HEK293 (cell line): ENCODE data around the gene SLC6A17.

Source experiments
- CTCF ChIA-PET: fragments of 350-600 bp; formaldehyde crosslinking; extraction: SDS; loops from one replicate; lab custom pipeline; 2021; ENCODE audit warnings: antibody characterized with exemption; lab: Yijun Ruan, JAX
- POLR2A ChIA-PET: fragments of 300-600 bp; formaldehyde crosslinking; extraction: SDS; loops from one replicate; lab custom pipeline; 2020; ENCODE audit warnings: antibody characterized with exemption, inconsistent platforms; lab: Yijun Ruan, JAX
- H3K27ac ChIP-seq: fragments of 200-500 bp; sonication (Bioruptor generic); 2 replicates; pipeline ENCODE4 v1.5.1; 2014; ENCODE audit warnings: low read depth, low read length, control low read depth, inconsistent platforms; ENCODE audit errors: extremely low read depth
- H3K36me3 ChIP-seq, 2 experiments: fragments of 200-500 bp in 1 of 2; sonication (Bioruptor generic) in 1 of 2; 1 replicate in 1 of 2; 2 replicates in 1 of 2; pipeline ENCODE4 v1.5.1; 2014 to 2017; ENCODE audit warnings: inconsistent platforms in 2 of 2, low read length in 2 of 2; ENCODE audit not compliant: control insufficient read depth in 2 of 2, insufficient read depth in 1 of 2
- H3K4me1 ChIP-seq: fragments of 200-500 bp; sonication (Bioruptor generic); 2 replicates; pipeline ENCODE4 v1.5.1; 2014; ENCODE audit warnings: mild to moderate bottlenecking, low read length, inconsistent platforms; ENCODE audit not compliant: control insufficient read depth, insufficient read depth
- H3K4me3 ChIP-seq: 2 replicates; pipeline ENCODE4 v1.5.1; 2011; ENCODE audit warnings: low read depth, mild to moderate bottlenecking, control low read depth, low read length, moderate library complexity
- H3K9me3 ChIP-seq: fragments of 200-500 bp; sonication (Bioruptor generic); 2 replicates; pipeline ENCODE4 v1.5.1; 2014; ENCODE audit warnings: low read depth, low read length, inconsistent platforms; ENCODE audit not compliant: control insufficient read depth, insufficient read depth
- ATF2 ChIP-seq: fragments of 450-650 bp; formaldehyde crosslinking; IDR thresholded peaks from 2 replicates; pipeline ENCODE4 v1.5.1; 2016; ENCODE audit warnings: missing biosample characterization, missing genetic modification characterization, low read depth
- HOXA7 ChIP-seq: sonication (generic); formaldehyde crosslinking; IDR thresholded peaks from 2 replicates; pipeline ENCODE4 v1.8.1; 2022; ENCODE audit warnings: missing genetic modification reagents, borderline replicate concordance
- PRDM1 ChIP-seq: fragments of 450-650 bp; formaldehyde crosslinking; IDR thresholded peaks from 2 replicates; pipeline ENCODE4; 2016; ENCODE audit warnings: missing biosample characterization, missing genetic modification characterization
- SP2 ChIP-seq: fragments of 450-650 bp; formaldehyde crosslinking; IDR thresholded peaks from 2 replicates; pipeline ENCODE4 v1.5.1; 2016; ENCODE audit warnings: missing biosample characterization, missing genetic modification characterization
- SP3 ChIP-seq: fragments of 450-650 bp; formaldehyde crosslinking; IDR thresholded peaks from 2 replicates; pipeline ENCODE4 v1.5.1; 2016; ENCODE audit warnings: missing biosample characterization, missing genetic modification characterization
- ZBTB8A ChIP-seq: fragments of 450-650 bp; formaldehyde crosslinking; IDR thresholded peaks from 2 replicates; pipeline ENCODE4 v1.5.1; 2016; ENCODE audit warnings: missing biosample characterization, missing genetic modification characterization
- ZFP41 ChIP-seq: fragments of 450-650 bp; formaldehyde crosslinking; IDR thresholded peaks from 2 replicates; pipeline ENCODE4 v1.5.1; 2016; ENCODE audit warnings: missing biosample characterization, missing genetic modification characterization, borderline replicate concordance
- ZNF157 ChIP-seq: fragments of 450-650 bp; formaldehyde crosslinking; IDR thresholded peaks from 2 replicates; pipeline ENCODE4 v1.5.1; 2016; ENCODE audit warnings: missing biosample characterization, missing genetic modification characterization
- ZNF16 ChIP-seq: fragments of 450-650 bp; formaldehyde crosslinking; IDR thresholded peaks from 2 replicates; pipeline ENCODE4 v1.5.1; 2016; ENCODE audit warnings: low read depth, missing biosample characterization, missing genetic modification characterization
- ZNF221 ChIP-seq: fragments of 450-650 bp; formaldehyde crosslinking; IDR thresholded peaks from 2 replicates; pipeline ENCODE4 v1.5.1; 2017; ENCODE audit warnings: missing biosample characterization, missing genetic modification characterization, borderline replicate concordance
- ZNF292 ChIP-seq: fragments of 450-650 bp; formaldehyde crosslinking; IDR thresholded peaks from 2 replicates; pipeline ENCODE4 v1.5.1; 2016; ENCODE audit warnings: low read depth, missing biosample characterization, missing genetic modification characterization, borderline replicate concordance
- ZNF341 ChIP-seq: fragments of 450-650 bp; formaldehyde crosslinking; IDR thresholded peaks from 2 replicates; pipeline ENCODE4; 2016; ENCODE audit warnings: low read depth, missing biosample characterization, missing genetic modification characterization
- ZNF394 ChIP-seq: fragments of 450-650 bp; formaldehyde crosslinking; IDR thresholded peaks from 2 replicates; pipeline ENCODE4 v1.5.1; 2016; ENCODE audit warnings: missing biosample characterization, missing genetic modification characterization, mild to moderate bottlenecking, moderate library complexity, borderline replicate concordance
- ZNF48 ChIP-seq: fragments of 450-650 bp; formaldehyde crosslinking; IDR thresholded peaks from 2 replicates; pipeline ENCODE4 v1.5.1; 2016; ENCODE audit warnings: missing biosample characterization, missing genetic modification characterization
- ZNF510 ChIP-seq: fragments of 450-650 bp; formaldehyde crosslinking; IDR thresholded peaks from 2 replicates; pipeline ENCODE4 v1.5.1; 2018; ENCODE audit warnings: mild to moderate bottlenecking, missing genetic modification characterization, missing biosample characterization; ENCODE audit not compliant: insufficient replicate concordance
- ZNF549 ChIP-seq: fragments of 450-650 bp; IDR thresholded peaks from 2 replicates; pipeline ENCODE4 v1.5.1; 2018; ENCODE audit warnings: missing biosample characterization, missing genetic modification characterization, mild to moderate bottlenecking, inconsistent platforms, moderate library complexity
- ZNF664 ChIP-seq: fragments of 450-650 bp; formaldehyde crosslinking; IDR thresholded peaks from 2 replicates; pipeline ENCODE4 v1.5.1; 2016; ENCODE audit warnings: missing biosample characterization, missing genetic modification characterization
- ZNF670 ChIP-seq: fragments of 450-650 bp; formaldehyde crosslinking; IDR thresholded peaks from 2 replicates; pipeline ENCODE4 v1.5.1; 2016; ENCODE audit warnings: missing biosample characterization, missing genetic modification characterization, low read depth
- TF ChIP-seq, protein P1 (sequence below): fragments of 450-650 bp; formaldehyde crosslinking; optimal IDR thresholded peaks from 2 replicates; pipeline ENCODE3; 2016; ENCODE audit warnings: missing biosample characterization, mild to moderate bottlenecking, missing genetic modification characterization
- TF ChIP-seq, protein P2 (sequence below): fragments of 450-650 bp; formaldehyde crosslinking; IDR thresholded peaks from 2 replicates; pipeline ENCODE4 v1.5.1; 2016; ENCODE audit warnings: missing biosample characterization, missing genetic modification characterization
- TF ChIP-seq, protein P3 (sequence below): fragments of 450-650 bp; formaldehyde crosslinking; IDR thresholded peaks from 2 replicates; pipeline ENCODE4; 2016; ENCODE audit warnings: missing biosample characterization, missing genetic modification characterization
- TF ChIP-seq, protein P4 (sequence below): fragments of 450-650 bp; formaldehyde crosslinking; IDR thresholded peaks from 2 replicates; pipeline ENCODE4 v1.5.1; 2016; ENCODE audit warnings: missing biosample characterization, missing genetic modification characterization

SLC6A17 gene

GRCh38 chr1:110173466-110174105 is 23.3 kb downstream of the SLC6A17 start:
- Histone ChIP-seq H3K27ac (no peak overlapping the region), H3K36me3 (no peaks in the 10 kb centered on the region), H3K4me1 (no peaks in the 10 kb centered on the region; the same call in 1 of the 2 replicates), H3K9me3 (no peaks in the 10 kb centered on the region), H3K4me3 (no peak overlapping the region)
- no peak for TF ChIP-seq ZNF664 (tag by site-specific recombination)
- no peak for TF ChIP-seq ATF2 (tag by site-specific recombination)
- TF ChIP-seq, protein P1, sequence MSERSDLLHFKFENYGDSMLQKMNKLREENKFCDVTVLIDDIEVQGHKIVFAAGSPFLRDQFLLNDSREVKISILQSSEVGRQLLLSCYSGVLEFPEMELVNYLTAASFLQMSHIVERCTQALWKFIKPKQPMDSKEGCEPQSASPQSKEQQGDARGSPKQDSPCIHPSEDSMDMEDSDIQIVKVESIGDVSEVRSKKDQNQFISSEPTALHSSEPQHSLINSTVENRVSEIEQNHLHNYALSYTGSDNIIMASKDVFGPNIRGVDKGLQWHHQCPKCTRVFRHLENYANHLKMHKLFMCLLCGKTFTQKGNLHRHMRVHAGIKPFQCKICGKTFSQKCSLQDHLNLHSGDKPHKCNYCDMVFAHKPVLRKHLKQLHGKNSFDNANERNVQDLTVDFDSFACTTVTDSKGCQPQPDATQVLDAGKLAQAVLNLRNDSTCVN (tag by site-specific recombination), result no peak
- no peak for TF ChIP-seq ZNF16
- no peak for TF ChIP-seq ZNF394 (tag by site-specific recombination)
- CTCF ChIA-PET, result interaction anchor here (0.5 to 1.3 kb wide), 2 partner anchors 32 to 57 kb away, joined by 3 to 5 read pairs; no protein-coding TSS in a partner anchor
- POLR2A ChIA-PET, result no interaction called here

GRCh38 chr1:110174961-110175360 is 24.7 kb downstream of the SLC6A17 start:
- Histone ChIP-seq H3K4me3 (no peak overlapping the region), H3K9me3 (no peaks in the 10 kb centered on the region), H3K27ac (no peak overlapping the region), H3K4me1 (no peaks in the 10 kb centered on the region; the same call in 1 of the 2 replicates), H3K36me3 (no peaks in the 10 kb centered on the region)
- TF ChIP-seq ZNF670 (tag by site-specific recombination) (no peak), ZFP41 (tag by site-specific recombination) (no peak), ZNF157 (no peak), ZNF48 (no peak), ZNF292 (tag by site-specific recombination) (no peak), SP3 (tag by site-specific recombination) (no peak), PRDM1 (tag by site-specific recombination) (no peak), HOXA7 (CRISPR knock-in tag) (no peak)
- ChIA-PET POLR2A (no interaction called here), CTCF (interaction anchor here (0.9 to 3.1 kb wide), 4 partner anchors 21 to 321 kb away, joined by 3 to 10 read pairs (median 4); no protein-coding TSS in a partner anchor)

GRCh38 chr1:110176299-110176956 is 26.1 kb downstream of the SLC6A17 start:
- Histone ChIP-seq H3K4me1 (no peaks in the 10 kb centered on the region; the same call in 1 of the 2 replicates), H3K36me3 (no peaks in the 10 kb centered on the region), H3K27ac (no peak overlapping the region), H3K9me3 (no peaks in the 10 kb centered on the region), H3K4me3 (no peak overlapping the region)
- ChIA-PET POLR2A (interaction anchor here (0.6 kb wide), 2 partner anchors 25 to 116 kb away, joined by 3 read pairs; no protein-coding TSS in a partner anchor), CTCF (interaction anchor here (0.6 to 3.1 kb wide), 6 partner anchors 10 to 320 kb away, joined by 3 to 10 read pairs (median 6); no protein-coding TSS in a partner anchor)
- TF ChIP-seq ZNF549 (peak; percentile 64; the same call in 1 of the 2 replicates), HOXA7 (CRISPR knock-in tag) (no peak), ZBTB8A (peak; percentile 59; the same call in 1 of the 2 replicates), ZNF341 (tag by site-specific recombination) (peak; percentile 89), ZNF221 (tag by site-specific recombination) (peak; percentile 97; the same call in 1 of the 2 replicates), SP2 (tag by site-specific recombination) (no peak), ZNF510 (tag by site-specific recombination) (peak; percentile 53)
- TF ChIP-seq, protein P2, sequence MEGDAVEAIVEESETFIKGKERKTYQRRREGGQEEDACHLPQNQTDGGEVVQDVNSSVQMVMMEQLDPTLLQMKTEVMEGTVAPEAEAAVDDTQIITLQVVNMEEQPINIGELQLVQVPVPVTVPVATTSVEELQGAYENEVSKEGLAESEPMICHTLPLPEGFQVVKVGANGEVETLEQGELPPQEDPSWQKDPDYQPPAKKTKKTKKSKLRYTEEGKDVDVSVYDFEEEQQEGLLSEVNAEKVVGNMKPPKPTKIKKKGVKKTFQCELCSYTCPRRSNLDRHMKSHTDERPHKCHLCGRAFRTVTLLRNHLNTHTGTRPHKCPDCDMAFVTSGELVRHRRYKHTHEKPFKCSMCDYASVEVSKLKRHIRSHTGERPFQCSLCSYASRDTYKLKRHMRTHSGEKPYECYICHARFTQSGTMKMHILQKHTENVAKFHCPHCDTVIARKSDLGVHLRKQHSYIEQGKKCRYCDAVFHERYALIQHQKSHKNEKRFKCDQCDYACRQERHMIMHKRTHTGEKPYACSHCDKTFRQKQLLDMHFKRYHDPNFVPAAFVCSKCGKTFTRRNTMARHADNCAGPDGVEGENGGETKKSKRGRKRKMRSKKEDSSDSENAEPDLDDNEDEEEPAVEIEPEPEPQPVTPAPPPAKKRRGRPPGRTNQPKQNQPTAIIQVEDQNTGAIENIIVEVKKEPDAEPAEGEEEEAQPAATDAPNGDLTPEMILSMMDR (tag by site-specific recombination), result no peak
- TF ChIP-seq, protein P3, sequence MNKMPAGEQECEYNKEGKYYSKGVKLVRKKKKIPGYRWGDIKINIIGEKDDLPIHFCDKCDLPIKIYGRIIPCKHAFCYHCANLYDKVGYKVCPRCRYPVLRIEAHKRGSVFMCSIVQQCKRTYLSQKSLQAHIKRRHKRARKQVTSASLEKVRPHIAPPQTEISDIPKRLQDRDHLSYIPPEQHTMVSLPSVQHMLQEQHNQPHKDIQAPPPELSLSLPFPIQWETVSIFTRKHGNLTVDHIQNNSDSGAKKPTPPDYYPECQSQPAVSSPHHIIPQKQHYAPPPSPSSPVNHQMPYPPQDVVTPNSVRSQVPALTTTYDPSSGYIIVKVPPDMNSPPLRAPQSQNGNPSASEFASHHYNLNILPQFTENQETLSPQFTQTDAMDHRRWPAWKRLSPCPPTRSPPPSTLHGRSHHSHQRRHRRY (tag by site-specific recombination), result no peak
- TF ChIP-seq, protein P4, sequence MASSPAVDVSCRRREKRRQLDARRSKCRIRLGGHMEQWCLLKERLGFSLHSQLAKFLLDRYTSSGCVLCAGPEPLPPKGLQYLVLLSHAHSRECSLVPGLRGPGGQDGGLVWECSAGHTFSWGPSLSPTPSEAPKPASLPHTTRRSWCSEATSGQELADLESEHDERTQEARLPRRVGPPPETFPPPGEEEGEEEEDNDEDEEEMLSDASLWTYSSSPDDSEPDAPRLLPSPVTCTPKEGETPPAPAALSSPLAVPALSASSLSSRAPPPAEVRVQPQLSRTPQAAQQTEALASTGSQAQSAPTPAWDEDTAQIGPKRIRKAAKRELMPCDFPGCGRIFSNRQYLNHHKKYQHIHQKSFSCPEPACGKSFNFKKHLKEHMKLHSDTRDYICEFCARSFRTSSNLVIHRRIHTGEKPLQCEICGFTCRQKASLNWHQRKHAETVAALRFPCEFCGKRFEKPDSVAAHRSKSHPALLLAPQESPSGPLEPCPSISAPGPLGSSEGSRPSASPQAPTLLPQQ, result peak; percentile 44; the same call in 1 of the 2 replicates
